Breast epithelium (tissue), 3 donors: ENCODE measurements around the gene MAD1L1.

Source experiments
- CTCF ChIP-seq, 3 donors: fragments of 450-650 bp; IDR thresholded peaks; one replicate each; pipeline ENCODE4 v1.5.1; 2016 to 2017; ENCODE audit warnings: antibody characterized with exemption in 3 of 3, mild to moderate bottlenecking in 3 of 3, moderate library complexity in 3 of 3
- POLR2AphosphoS5 ChIP-seq, 3 donors: sonication (generic); formaldehyde crosslinking; IDR thresholded peaks; one replicate each; pipeline ENCODE4 v1.6.1; 2017; ENCODE audit warnings: antibody characterized with exemption in 3 of 3

- TF ChIP-seq CTCF (IDR thresholded peaks at IDR 0.05) (no peak), POLR2AphosphoS5 (IDR thresholded peaks at IDR 0.05) (no peak)
These were observed 261.9 kb downstream of the MAD1L1 start for GRCh38 chr7:1970895-1971294.
